Transverse colon (tissue), 4 donors: Measurements from ENCODE around the gene ZFP62. TPM values are rescaled to one million over a fixed set of nuclear protein-coding genes. Genes with fewer than 3 reads are reported as not detected.

ENCODE experiments used
- DNase-seq: peaks from one replicate; pipeline ENCODE4 v3.0.0-alpha.2; 2019
- H3K27ac ChIP-seq, 4 donors: fragments of 200-600 bp; sonication (generic); 2 replicates each; pipeline ENCODE4 v1.5.1; 2016 to 2018; ENCODE audit warnings: inconsistent platforms in 4 of 4
- H3K27me3 ChIP-seq: fragments of 200-600 bp; sonication (generic); 2 replicates; pipeline ENCODE4 v1.5.1; 2017; ENCODE audit warnings: inconsistent platforms
- H3K36me3 ChIP-seq, 4 donors: fragments of 200-600 bp; sonication (generic); 2 replicates each; pipeline ENCODE4 v1.5.1; 2017 to 2019; ENCODE audit warnings: inconsistent platforms in 4 of 4
- H3K4me1 ChIP-seq, 4 donors: fragments of 200-600 bp; sonication (generic); 2 replicates each; pipeline ENCODE4 v1.5.1; 2017 to 2020; ENCODE audit warnings: inconsistent platforms in 4 of 4
- H3K4me3 ChIP-seq, 4 donors: fragments of 200-600 bp; sonication (generic); 1 replicate in 1 of 4; 2 replicates in 3 of 4; pipeline versions ENCODE4 v1.5.1 to v1.6.1; 2017 to 2019; ENCODE audit warnings: inconsistent platforms in 4 of 4
- H3K9me3 ChIP-seq, 2 donors: fragments of 200-600 bp; sonication (generic); 2 replicates each; pipeline ENCODE4 v1.5.1; 2017 to 2019; ENCODE audit warnings: inconsistent platforms in 2 of 2
- CTCF ChIP-seq, 5 experiments: fragments of 200-600 bp in 3 of 5; fragments of 450-650 bp in 2 of 5; sonication (generic) in 3 of 5; IDR thresholded peaks; 1 replicate in 2 of 5; 2 replicates in 3 of 5; pipeline ENCODE4 v1.5.1; 2016 to 2017; ENCODE audit warnings: antibody characterized with exemption in 5 of 5, inconsistent platforms in 3 of 5, mild to moderate bottlenecking in 2 of 5, moderate library complexity in 1 of 5
- EP300 ChIP-seq: sonication (generic); formaldehyde crosslinking; IDR thresholded peaks from one replicate; pipeline ENCODE4 v1.6.1; 2017; ENCODE audit warnings: antibody characterized with exemption, low read depth
- POLR2A ChIP-seq: fragments of 450-650 bp; IDR thresholded peaks from one replicate; pipeline ENCODE4 v1.6.1; 2016; ENCODE audit warnings: antibody characterized with exemption, mild to moderate bottlenecking, moderate library complexity
- POLR2AphosphoS5 ChIP-seq, 3 donors: sonication (generic); formaldehyde crosslinking; IDR thresholded peaks; one replicate each; pipeline ENCODE4 v1.6.1; 2016; ENCODE audit warnings: antibody characterized with exemption in 3 of 3
- WGBS, 2 donors: methylation state at CpG; one replicate each; pipeline ENCODE4 v1.1.5; 2018; ENCODE audit warnings: low coverage in 1 of 2; 5-methylcytosine and 5-hydroxymethylcytosine counted together
- in situ Hi-C, 4 donors: fragments of 200-750 bp; cut with MboI; loops; one replicate each; pipeline versions ENCODE4 v1.15.0 to v1.15.1; 2017; ENCODE audit warnings: low sequenced_read_pairs in 3 of 4, low pct_ligation_motif_present in 1 of 4, low pct_unique_long_range_greater_than_20kb in 1 of 4
- intact Hi-C: fragments of 100-400 bp; cut with DNase I; formaldehyde crosslinking; loops from one replicate; pipeline ENCODE4 v1.15.1; 2023; ENCODE audit warnings: low total_unique reads
- total RNA-seq, 4 donors: library from RNA; depleted of rRNA; stranded (reverse); fragments of >200 nt; gene quantifications; one replicate each; pipeline ENCODE4 v1.1.0, GENCODE V29; 2016

The ZFP62 gene
- total RNA-seq, 4 donors from 2014 or later = 4.1 to 35.7 (median 26.9) TPM

DNA sequence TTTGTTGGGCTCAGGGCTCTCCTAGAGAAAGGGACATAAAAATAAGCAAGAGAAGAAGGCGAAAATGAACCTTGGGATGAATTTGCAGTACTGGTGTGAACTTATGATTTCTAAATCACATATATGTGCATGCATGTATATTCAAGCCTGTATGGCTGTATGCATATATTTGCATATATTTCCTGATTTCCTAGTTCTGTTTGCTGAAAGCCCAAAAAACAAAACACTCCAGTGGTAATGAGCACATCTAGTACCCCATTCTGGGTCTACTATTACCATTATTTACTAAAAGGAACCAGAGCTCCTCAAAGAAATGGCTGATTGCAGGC is 7.3 kb downstream of the ZFP62 start:
- H3K36me3 ChIP-seq = peaks cover 6 to 50% (median 19%) of the 10 kb centered on the region in 4 donors
- intact Hi-C loops = no loop called here
- no peak for DNase-seq

GRCh38 chr5:180853121-180853847 is 7.8 kb downstream of the ZFP62 start:
- intact Hi-C loops (no loop called here), in situ Hi-C loops (no loop called here)
- Histone ChIP-seq H3K27ac (no peak overlapping the region), H3K4me3 (no peak overlapping the region), H3K9me3 (peaks cover 11 to 34% of the 10 kb centered on the region in 2 donors), H3K36me3 (peaks cover 6 to 55% (median 21%) of the 10 kb centered on the region in 4 donors), H3K27me3 (no peaks in the 10 kb centered on the region), H3K4me1 (no peaks in the 10 kb centered on the region)
- DNase-seq = no peak
- TF ChIP-seq EP300 (no peak), POLR2A (no peak)
- whole genome bisulfite sequencing, 2 donors = 83 to 88% methylated on average over 11 to 13 of the region's 13 CpGs

More for the DNA sequence above, 7.3 kb downstream of the ZFP62 start:
- WGBS, 2 donors = 97 to 100% methylated on average over 1 of the region's 1 CpG
- in situ Hi-C loops = no loop called here
- Histone ChIP-seq H3K9me3 (peaks cover 11 to 30% of the 10 kb centered on the region in 2 donors), H3K4me3 (no peak overlapping the region), H3K27me3 (no peaks in the 10 kb centered on the region), H3K4me1 (no peaks in the 10 kb centered on the region), H3K27ac (no peak overlapping the region)
- no peak for TF ChIP-seq CTCF (IDR thresholded peaks at IDR 0.05)
- TF ChIP-seq POLR2A = no peak
- no peak for TF ChIP-seq POLR2AphosphoS5 (IDR thresholded peaks at IDR 0.05)

- H3K36me3 ChIP-seq = peaks cover 6 to 63% (median 21%) of the 10 kb centered on the region in 4 donors
- intact Hi-C loops (no loop called here), in situ Hi-C loops (no loop called here)
- peaks cover 11 to 38% of the 10 kb centered on the region in 2 donors for H3K9me3 ChIP-seq
- no peaks in the 10 kb centered on the region for H3K27me3 ChIP-seq
- H3K4me3 ChIP-seq = no peak overlapping the region
- no peak for TF ChIP-seq POLR2AphosphoS5 (IDR thresholded peaks at IDR 0.05)
- no peak for TF ChIP-seq CTCF (IDR thresholded peaks at IDR 0.05)
- TF ChIP-seq EP300 = no peak
- no peak for TF ChIP-seq POLR2A
- DNase-seq = no peak
- WGBS, 2 donors = 91 to 95% methylated on average over 4 of the region's 4 CpGs
- no peak overlapping the region for H3K27ac ChIP-seq
- no peaks in the 10 kb centered on the region for H3K4me1 ChIP-seq
Measured at GRCh38 chr5:180852495-180852894, 8.6 kb downstream of the ZFP62 start.

GRCh38 chr5:180850434-180851078 is 10.5 kb downstream of the ZFP62 start:
- H3K27me3 ChIP-seq = no peaks in the 10 kb centered on the region
- TF ChIP-seq CTCF (IDR thresholded peaks at IDR 0.05) (no peak), EP300 (no peak), POLR2A (no peak), POLR2AphosphoS5 (IDR thresholded peaks at IDR 0.05) (no peak)
- no peak for DNase-seq
- peaks cover 6 to 58% (median 21%) of the 10 kb centered on the region in 4 donors for H3K36me3 ChIP-seq
- no peak overlapping the region for H3K27ac ChIP-seq
- WGBS, 2 donors = 97% methylated on average over 10 of the region's 10 CpGs; no CpG with 5 or more reads in 1 of the 2 donors
- H3K4me1 ChIP-seq = no peaks in the 10 kb centered on the region
- H3K4me3 ChIP-seq = no peak overlapping the region
- intact Hi-C loops (no loop called here), in situ Hi-C loops (no loop called here)
- peaks cover 11 to 38% of the 10 kb centered on the region in 2 donors for H3K9me3 ChIP-seq
